HepG2 (cell line): ENCODE measurements around the gene JOSD1. TPM values are rescaled to one million over a fixed set of nuclear protein-coding genes. Genes with fewer than 3 reads are reported as not detected.

Source experiments
- FOXO1 ChIP-seq: sonication (generic); formaldehyde crosslinking; IDR thresholded peaks from 2 replicates; pipeline ENCODE4 v1.4.0; 2020; ENCODE audit warnings: missing genetic modification reagents
- KLF9 ChIP-seq: IDR thresholded peaks from 2 replicates; pipeline ENCODE4 v1.6.1; 2016; ENCODE audit warnings: low read depth
- MIER2 ChIP-seq: IDR thresholded peaks from 2 replicates; pipeline ENCODE4 v1.6.1; 2016; ENCODE audit warnings: missing biosample characterization, missing genetic modification reagents
- RXRA ChIP-seq: sonication (generic); formaldehyde crosslinking; IDR thresholded peaks from 2 replicates; pipeline ENCODE4 v1.5.1; 2020; ENCODE audit warnings: missing genetic modification reagents
- SIX1 ChIP-seq: sonication (generic); formaldehyde crosslinking; IDR thresholded peaks from 2 replicates; pipeline ENCODE4 v1.4.0; 2020; ENCODE audit warnings: missing genetic modification reagents, borderline replicate concordance
- ZBTB20 ChIP-seq: sonication (generic); formaldehyde crosslinking; IDR thresholded peaks from 2 replicates; pipeline ENCODE4 v1.8.1; 2023; ENCODE audit warnings: missing genetic modification reagents, low read depth, mild to moderate bottlenecking, borderline replicate concordance
- ZC3H4 ChIP-seq: sonication (generic); formaldehyde crosslinking; IDR thresholded peaks from 2 replicates; pipeline ENCODE4 v1.4.0; 2020; ENCODE audit warnings: missing genetic modification reagents, borderline replicate concordance
- ZMYM4 ChIP-seq: sonication (generic); formaldehyde crosslinking; IDR thresholded peaks from 2 replicates; pipeline ENCODE4 v1.8.1; 2023; ENCODE audit warnings: mild to moderate bottlenecking, missing genetic modification reagents
- ZNF20 ChIP-seq: sonication (generic); formaldehyde crosslinking; IDR thresholded peaks from 2 replicates; pipeline ENCODE4 v1.4.0; 2020; ENCODE audit warnings: mild to moderate bottlenecking, moderate library complexity, missing genetic modification reagents
- ZNF670 ChIP-seq: sonication (generic); formaldehyde crosslinking; IDR thresholded peaks from 2 replicates; pipeline ENCODE4 v1.8.0; 2022; ENCODE audit warnings: mild to moderate bottlenecking, missing genetic modification reagents, borderline replicate concordance
- ZNF850 ChIP-seq: sonication (generic); formaldehyde crosslinking; conservative IDR thresholded peaks from 2 replicates; pipeline ENCODE4 v1.9.0; 2021; ENCODE audit warnings: mild to moderate bottlenecking, missing genetic modification reagents
- polyA plus RNA-seq, 8 experiments: library from polyadenylated mRNA; depleted of rRNA in 3 of 8; stranded (reverse) in 7 of 8; unstranded in 1 of 8; fragments of >200 nt; fragmentation: Illumina TruSeq in 4 of 8; extraction: Trizol in 4 of 8; gene quantifications; 2 replicates each; pipeline versions ENCODE4 v1.2.1 to v1.2.3, GENCODE V29; 2011 to 2016; ENCODE audit warnings: low read depth in 4 of 8, missing spikeins in 1 of 8, mixed read lengths in 1 of 8; ENCODE audit not compliant: insufficient read depth in 1 of 8
- total RNA-seq, 5 experiments: library from RNA; depleted of rRNA; stranded (reverse); fragments of >200 nt; fragmentation: Illumina TruSeq; extraction: Trizol; gene quantifications; 2 replicates each; pipeline ENCODE4 v1.2.3, GENCODE V29; 2016; ENCODE audit warnings: low read depth in 1 of 5
- TF ChIP-seq, protein P1 (sequence below): sonication (generic); formaldehyde crosslinking; IDR thresholded peaks from 2 replicates; pipeline ENCODE4 v1.8.0; 2022; ENCODE audit warnings: missing genetic modification reagents, mild to moderate bottlenecking, inconsistent platforms, borderline replicate concordance
- TF ChIP-seq, protein P2 (sequence below): sonication (generic); formaldehyde crosslinking; IDR thresholded peaks from 2 replicates; pipeline ENCODE4 v1.4.0; 2020; ENCODE audit warnings: mild to moderate bottlenecking, low read depth, missing genetic modification reagents
- TF ChIP-seq, protein P3 (sequence below): sonication (generic); formaldehyde crosslinking; IDR thresholded peaks from 2 replicates; pipeline ENCODE4 v1.5.1; 2020; ENCODE audit warnings: mild to moderate bottlenecking, missing genetic modification reagents, moderate library complexity
- TF ChIP-seq, protein P4 (sequence below): sonication (generic); formaldehyde crosslinking; IDR thresholded peaks from 2 replicates; pipeline ENCODE4 v1.5.0; 2020; ENCODE audit warnings: mild to moderate bottlenecking, missing genetic modification reagents, borderline replicate concordance

Gene JOSD1
- total and polyA plus RNA-seq, 2 of the 13 experiments (the other 11 are each of a cell fraction or from before 2014, with no cell fraction given) = 31.7 to 38.4 TPM

DNA sequence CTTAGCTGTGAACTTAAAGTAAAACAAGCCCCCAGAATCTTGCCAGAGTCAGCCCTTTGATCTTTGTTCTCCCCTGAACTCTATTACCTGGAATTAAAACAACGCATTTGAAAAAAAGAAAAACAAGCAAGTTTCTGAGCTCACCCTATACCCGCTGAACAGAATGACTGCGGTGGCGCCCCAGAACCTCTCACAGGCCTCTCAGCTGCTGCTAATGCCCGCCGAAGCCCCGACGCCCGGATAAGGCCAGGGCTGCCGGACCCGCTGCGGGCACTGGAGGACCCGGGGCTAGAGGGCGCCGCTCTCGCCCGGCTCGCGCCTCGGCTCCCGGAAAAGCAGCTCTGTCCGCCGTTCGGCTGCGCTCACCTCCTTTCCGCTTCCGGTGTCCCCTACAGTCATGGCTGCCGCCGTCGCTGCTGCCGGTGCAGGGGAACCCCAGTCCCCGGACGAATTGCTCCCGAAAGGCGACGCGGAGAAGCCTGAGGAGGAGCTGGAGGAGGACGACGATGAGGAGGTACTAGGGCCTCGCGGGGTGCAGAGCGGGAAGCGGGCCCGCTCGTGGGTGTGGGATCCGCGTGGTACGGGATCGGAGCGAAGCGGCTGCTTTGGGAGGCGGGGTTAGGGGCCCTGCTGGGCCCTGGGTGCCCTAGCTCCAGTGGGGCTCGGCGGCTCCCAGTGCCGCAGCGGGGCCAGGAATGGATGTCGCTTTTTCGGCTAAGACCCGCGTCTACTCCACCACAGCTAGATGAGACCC, 19.0 kb downstream of the JOSD1 start, which contains the start of gene TOMM22 (continued):
- TF ChIP-seq ZC3H4 (CRISPR knock-in tag) = no peak
- TF ChIP-seq ZMYM4 (CRISPR knock-in tag) = peak; percentile 95
- TF ChIP-seq, protein P1, sequence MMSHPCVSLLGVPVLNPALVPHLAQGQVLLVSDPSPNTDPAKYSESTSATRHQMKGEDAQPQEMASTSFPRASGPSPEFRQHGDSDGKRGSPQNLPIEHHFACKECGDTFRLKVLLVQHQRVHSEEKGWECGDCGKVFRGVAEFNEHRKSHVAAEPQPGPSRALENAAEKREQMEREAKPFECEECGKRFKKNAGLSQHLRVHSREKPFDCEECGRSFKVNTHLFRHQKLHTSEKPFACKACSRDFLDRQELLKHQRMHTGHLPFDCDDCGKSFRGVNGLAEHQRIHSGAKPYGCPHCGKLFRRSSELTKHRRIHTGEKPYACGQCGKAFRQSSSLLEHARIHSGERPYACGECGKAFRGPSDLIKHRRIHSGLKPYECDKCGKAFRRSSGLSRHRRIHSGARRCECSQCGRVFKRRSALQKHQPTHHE = 0 out of 2 replicates have a peak, but pooled peaks have one; percentile 39
- TF ChIP-seq, protein P2, sequence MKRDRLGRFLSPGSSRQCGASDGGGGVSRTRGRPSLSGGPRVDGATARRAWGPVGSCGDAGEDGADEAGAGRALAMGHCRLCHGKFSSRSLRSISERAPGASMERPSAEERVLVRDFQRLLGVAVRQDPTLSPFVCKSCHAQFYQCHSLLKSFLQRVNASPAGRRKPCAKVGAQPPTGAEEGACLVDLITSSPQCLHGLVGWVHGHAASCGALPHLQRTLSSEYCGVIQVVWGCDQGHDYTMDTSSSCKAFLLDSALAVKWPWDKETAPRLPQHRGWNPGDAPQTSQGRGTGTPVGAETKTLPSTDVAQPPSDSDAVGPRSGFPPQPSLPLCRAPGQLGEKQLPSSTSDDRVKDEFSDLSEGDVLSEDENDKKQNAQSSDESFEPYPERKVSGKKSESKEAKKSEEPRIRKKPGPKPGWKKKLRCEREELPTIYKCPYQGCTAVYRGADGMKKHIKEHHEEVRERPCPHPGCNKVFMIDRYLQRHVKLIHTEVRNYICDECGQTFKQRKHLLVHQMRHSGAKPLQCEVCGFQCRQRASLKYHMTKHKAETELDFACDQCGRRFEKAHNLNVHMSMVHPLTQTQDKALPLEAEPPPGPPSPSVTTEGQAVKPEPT (CRISPR knock-in tag) = no peak; the same call in 1 of the 2 replicates
- no peak for TF ChIP-seq ZNF20 (CRISPR knock-in tag)
- peak; percentile 86; the same call in 1 of the 2 replicates for TF ChIP-seq ZBTB20 (CRISPR knock-in tag)
- peak; percentile 57; the same call in 1 of the 2 replicates for TF ChIP-seq ZNF670 (CRISPR knock-in tag)
- TF ChIP-seq ZNF850 (CRISPR knock-in tag) = no peak
- peak; percentile 79 for TF ChIP-seq RXRA (CRISPR knock-in tag)
- TF ChIP-seq SIX1 (CRISPR knock-in tag) = 0 out of 2 replicates have a peak, but pooled peaks have one; percentile 26
- TF ChIP-seq, protein P3, sequence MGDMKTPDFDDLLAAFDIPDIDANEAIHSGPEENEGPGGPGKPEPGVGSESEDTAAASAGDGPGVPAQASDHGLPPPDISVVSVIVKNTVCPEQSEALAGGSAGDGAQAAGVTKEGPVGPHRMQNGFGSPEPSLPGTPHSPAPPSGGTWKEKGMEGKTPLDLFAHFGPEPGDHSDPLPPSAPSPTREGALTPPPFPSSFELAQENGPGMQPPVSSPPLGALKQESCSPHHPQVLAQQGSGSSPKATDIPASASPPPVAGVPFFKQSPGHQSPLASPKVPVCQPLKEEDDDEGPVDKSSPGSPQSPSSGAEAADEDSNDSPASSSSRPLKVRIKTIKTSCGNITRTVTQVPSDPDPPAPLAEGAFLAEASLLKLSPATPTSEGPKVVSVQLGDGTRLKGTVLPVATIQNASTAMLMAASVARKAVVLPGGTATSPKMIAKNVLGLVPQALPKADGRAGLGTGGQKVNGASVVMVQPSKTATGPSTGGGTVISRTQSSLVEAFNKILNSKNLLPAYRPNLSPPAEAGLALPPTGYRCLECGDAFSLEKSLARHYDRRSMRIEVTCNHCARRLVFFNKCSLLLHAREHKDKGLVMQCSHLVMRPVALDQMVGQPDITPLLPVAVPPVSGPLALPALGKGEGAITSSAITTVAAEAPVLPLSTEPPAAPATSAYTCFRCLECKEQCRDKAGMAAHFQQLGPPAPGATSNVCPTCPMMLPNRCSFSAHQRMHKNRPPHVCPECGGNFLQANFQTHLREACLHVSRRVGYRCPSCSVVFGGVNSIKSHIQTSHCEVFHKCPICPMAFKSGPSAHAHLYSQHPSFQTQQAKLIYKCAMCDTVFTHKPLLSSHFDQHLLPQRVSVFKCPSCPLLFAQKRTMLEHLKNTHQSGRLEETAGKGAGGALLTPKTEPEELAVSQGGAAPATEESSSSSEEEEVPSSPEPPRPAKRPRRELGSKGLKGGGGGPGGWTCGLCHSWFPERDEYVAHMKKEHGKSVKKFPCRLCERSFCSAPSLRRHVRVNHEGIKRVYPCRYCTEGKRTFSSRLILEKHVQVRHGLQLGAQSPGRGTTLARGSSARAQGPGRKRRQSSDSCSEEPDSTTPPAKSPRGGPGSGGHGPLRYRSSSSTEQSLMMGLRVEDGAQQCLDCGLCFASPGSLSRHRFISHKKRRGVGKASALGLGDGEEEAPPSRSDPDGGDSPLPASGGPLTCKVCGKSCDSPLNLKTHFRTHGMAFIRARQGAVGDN (CRISPR knock-in tag) = peak; percentile 92
- TF ChIP-seq KLF9 (CRISPR knock-in tag) = peak; percentile 96
- TF ChIP-seq FOXO1 (CRISPR knock-in tag) = peak; percentile 63; the same call in 1 of the 2 replicates
- TF ChIP-seq, protein P4, sequence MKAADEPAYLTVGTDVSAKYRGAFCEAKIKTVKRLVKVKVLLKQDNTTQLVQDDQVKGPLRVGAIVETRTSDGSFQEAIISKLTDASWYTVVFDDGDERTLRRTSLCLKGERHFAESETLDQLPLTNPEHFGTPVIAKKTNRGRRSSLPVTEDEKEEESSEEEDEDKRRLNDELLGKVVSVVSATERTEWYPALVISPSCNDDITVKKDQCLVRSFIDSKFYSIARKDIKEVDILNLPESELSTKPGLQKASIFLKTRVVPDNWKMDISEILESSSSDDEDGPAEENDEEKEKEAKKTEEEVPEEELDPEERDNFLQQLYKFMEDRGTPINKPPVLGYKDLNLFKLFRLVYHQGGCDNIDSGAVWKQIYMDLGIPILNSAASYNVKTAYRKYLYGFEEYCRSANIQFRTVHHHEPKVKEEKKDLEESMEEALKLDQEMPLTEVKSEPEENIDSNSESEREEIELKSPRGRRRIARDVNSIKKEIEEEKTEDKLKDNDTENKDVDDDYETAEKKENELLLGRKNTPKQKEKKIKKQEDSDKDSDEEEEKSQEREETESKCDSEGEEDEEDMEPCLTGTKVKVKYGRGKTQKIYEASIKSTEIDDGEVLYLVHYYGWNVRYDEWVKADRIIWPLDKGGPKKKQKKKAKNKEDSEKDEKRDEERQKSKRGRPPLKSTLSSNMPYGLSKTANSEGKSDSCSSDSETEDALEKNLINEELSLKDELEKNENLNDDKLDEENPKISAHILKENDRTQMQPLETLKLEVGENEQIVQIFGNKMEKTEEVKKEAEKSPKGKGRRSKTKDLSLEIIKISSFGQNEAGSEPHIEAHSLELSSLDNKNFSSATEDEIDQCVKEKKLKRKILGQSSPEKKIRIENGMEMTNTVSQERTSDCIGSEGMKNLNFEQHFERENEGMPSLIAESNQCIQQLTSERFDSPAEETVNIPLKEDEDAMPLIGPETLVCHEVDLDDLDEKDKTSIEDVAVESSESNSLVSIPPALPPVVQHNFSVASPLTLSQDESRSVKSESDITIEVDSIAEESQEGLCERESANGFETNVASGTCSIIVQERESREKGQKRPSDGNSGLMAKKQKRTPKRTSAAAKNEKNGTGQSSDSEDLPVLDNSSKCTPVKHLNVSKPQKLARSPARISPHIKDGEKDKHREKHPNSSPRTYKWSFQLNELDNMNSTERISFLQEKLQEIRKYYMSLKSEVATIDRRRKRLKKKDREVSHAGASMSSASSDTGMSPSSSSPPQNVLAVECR (CRISPR knock-in tag) = peak; percentile 96
- TF ChIP-seq MIER2 (CRISPR knock-in tag) = peak; percentile 80
